Astrocyte (in vitro differentiated cells and primary cell): Measurements from ENCODE around the gene PAOX. TPM values are rescaled to one million over a fixed set of nuclear protein-coding genes. Genes with fewer than 3 reads are reported as not detected.
"Not testable (repeated sequence)": the region's sequence is repeated elsewhere in the genome, so short reads cannot be mapped to it uniquely, and the experiment has no call there.

Experiments used
- DNase-seq: peaks from one replicate; pipeline ENCODE4 v3.0.0-alpha.2; 2010; ENCODE audit warnings: low read depth
- FAIRE-seq: peaks from 2 replicates; lab custom pipeline; 2011; peaks lifted over from hg19 to GRCh38; lab: Jason Lieb, UNC
- H2AFZ ChIP-seq: 2 replicates; pipeline ENCODE4 v1.6.0; 2012; ENCODE audit warnings: low read depth, low read length, inconsistent platforms
- H3K27ac ChIP-seq: 2 replicates; pipeline ENCODE4 v1.5.1; 2011; ENCODE audit warnings: low read depth, low read length, inconsistent platforms
- H3K27me3 ChIP-seq: 2 replicates; pipeline ENCODE4 v1.6.0; 2011; ENCODE audit warnings: low read length, inconsistent platforms; ENCODE audit not compliant: insufficient read depth
- H3K36me3 ChIP-seq: 2 replicates; pipeline ENCODE4 v1.5.1; 2011; ENCODE audit warnings: low read length, inconsistent platforms; ENCODE audit not compliant: insufficient read depth
- H3K4me1 ChIP-seq: 2 replicates; pipeline ENCODE4 v1.5.1; 2011; ENCODE audit warnings: low read length, inconsistent platforms; ENCODE audit not compliant: insufficient read depth
- H3K4me2 ChIP-seq: 2 replicates; pipeline ENCODE4 v1.6.0; 2012; ENCODE audit warnings: low read length, inconsistent platforms
- H3K4me3 ChIP-seq: 2 replicates; pipeline ENCODE4 v1.5.1; 2011; ENCODE audit warnings: low read depth, mild to moderate bottlenecking, low read length, inconsistent platforms; ENCODE audit not compliant: insufficient read depth
- H3K79me2 ChIP-seq: 2 replicates; pipeline ENCODE4 v1.6.0; 2012; ENCODE audit warnings: mild to moderate bottlenecking, low read length, inconsistent platforms; ENCODE audit not compliant: insufficient read depth
- H3K9ac ChIP-seq: 2 replicates; pipeline ENCODE4 v1.6.0; 2012; ENCODE audit warnings: mild to moderate bottlenecking, low read length, inconsistent platforms
- H3K9me3 ChIP-seq: 2 replicates; pipeline ENCODE4 v1.5.1; 2012; ENCODE audit warnings: low read depth, mild to moderate bottlenecking, low read length, inconsistent platforms; ENCODE audit not compliant: insufficient read depth
- H4K20me1 ChIP-seq: 2 replicates; pipeline ENCODE4 v1.6.0; 2012; ENCODE audit warnings: low read length, inconsistent platforms; ENCODE audit not compliant: insufficient read depth
- H3K27ac Mint-ChIP-seq: one replicate; pipeline ENCODE4 v1.8.0; 2021; ENCODE audit warnings: mild to moderate bottlenecking, mixed read lengths; ENCODE audit not compliant: unreplicated experiment
- H3K27me3 Mint-ChIP-seq: one replicate; pipeline ENCODE4 v1.8.0; 2021; ENCODE audit warnings: low read depth, mixed read lengths; ENCODE audit not compliant: unreplicated experiment
- H3K36me3 Mint-ChIP-seq: one replicate; pipeline ENCODE4 v1.8.0; 2021; ENCODE audit warnings: low read depth, mixed read lengths; ENCODE audit not compliant: unreplicated experiment
- H3K4me1 Mint-ChIP-seq: one replicate; pipeline ENCODE4 v1.8.0; 2021; ENCODE audit warnings: low read depth, mixed read lengths; ENCODE audit not compliant: unreplicated experiment
- H3K4me3 Mint-ChIP-seq: one replicate; pipeline ENCODE4 v1.8.0; 2021; ENCODE audit warnings: mild to moderate bottlenecking, moderate library complexity, mixed read lengths; ENCODE audit not compliant: unreplicated experiment
- H3K9me3 Mint-ChIP-seq: one replicate; pipeline ENCODE4 v1.8.0; 2021; ENCODE audit warnings: mild to moderate bottlenecking, mixed read lengths; ENCODE audit not compliant: unreplicated experiment
- CTCF ChIP-seq: IDR thresholded peaks from 2 replicates; pipeline ENCODE4 v1.5.1; 2011; ENCODE audit warnings: low read depth, mild to moderate bottlenecking, inconsistent platforms, low read length, moderate library complexity; ENCODE audit not compliant: insufficient read depth
- EZH2 ChIP-seq: IDR thresholded peaks from 2 replicates; pipeline ENCODE4 v1.6.1; 2012; ENCODE audit warnings: mild to moderate bottlenecking, low read length, inconsistent platforms; ENCODE audit not compliant: insufficient read depth
- total RNA-seq: library from RNA; stranded (reverse); gene quantifications from 2 replicates; pipeline ENCODE4 v1.2.1, GENCODE V29; 2021

PAOX gene
- total RNA-seq, 1 donor from 2014 or later, result 7.9 TPM

GRCh38 chr10:133375357-133376115, 3.5 kb upstream of the PAOX start:
- peaks cover 5% of the 10 kb centered on the region for H4K20me1 ChIP-seq
- Mint-ChIP-seq H3K4me3 (no peak overlapping the region), H3K36me3 (peaks cover under 1% of the 10 kb centered on the region), H3K27ac (no peak overlapping the region), H3K4me1 (peaks cover 2% of the 10 kb centered on the region), H3K9me3 (peaks cover 2% of the 10 kb centered on the region), H3K27me3 (peaks cover 14% of the 10 kb centered on the region)
- H3K4me1 ChIP-seq, result peaks cover 7% of the 10 kb centered on the region
- H3K36me3 ChIP-seq, result no peaks in the 10 kb centered on the region
- H3K9me3 ChIP-seq, result no peaks in the 10 kb centered on the region
- H3K9ac ChIP-seq, result no peak overlapping the region
- H2AFZ ChIP-seq, result no peak overlapping the region
- no peak overlapping the region for H3K4me2 ChIP-seq
- DNase-seq (no peak), FAIRE-seq (no peak)
- peaks cover 9% of the 10 kb centered on the region for H3K79me2 ChIP-seq
- H3K27me3 ChIP-seq, result no peaks in the 10 kb centered on the region
- TF ChIP-seq CTCF, result no peak
- no peak overlapping the region for H3K27ac ChIP-seq
- H3K4me3 ChIP-seq, result no peak overlapping the region

- not testable (repeated sequence) for H3K4me3 ChIP-seq, H3K27ac ChIP-seq, H3K9ac ChIP-seq, H3K4me3 Mint-ChIP-seq, FAIRE-seq, H3K9me3 ChIP-seq, H2AFZ ChIP-seq, H3K9me3 Mint-ChIP-seq, H3K27me3 ChIP-seq, H3K4me1 Mint-ChIP-seq, H4K20me1 ChIP-seq, H3K36me3 ChIP-seq, H3K27ac Mint-ChIP-seq, H3K79me2 ChIP-seq, H3K4me2 ChIP-seq, H3K4me1 ChIP-seq, DNase-seq, H3K36me3 Mint-ChIP-seq
- H3K27me3 Mint-ChIP-seq, result peaks cover 14% of the 10 kb centered on the region
Observed at GRCh38 chr10:133376183-133376582, 2.9 kb upstream of the PAOX start.

GRCh38 chr10:133377025-133377817, 1.8 kb upstream of the PAOX start:
- no peaks in the 10 kb centered on the region for H3K36me3 ChIP-seq
- Mint-ChIP-seq H3K27me3 (peaks cover 14% of the 10 kb centered on the region), H3K9me3 (peaks cover 2% of the 10 kb centered on the region), H3K36me3 (no peaks in the 10 kb centered on the region), H3K4me3 (peak overlapping the region; percentile 54), H3K4me1 (peaks cover 2% of the 10 kb centered on the region), H3K27ac (no peak overlapping the region)
- H3K4me1 ChIP-seq, result peaks cover 7% of the 10 kb centered on the region
- no peaks in the 10 kb centered on the region for H3K27me3 ChIP-seq
- no peak overlapping the region for H3K4me3 ChIP-seq
- no peak overlapping the region for H3K27ac ChIP-seq
- DNase-seq, result no peak
- no peak overlapping the region for H3K9ac ChIP-seq
- FAIRE-seq, result no peak
- no peak overlapping the region for H2AFZ ChIP-seq
- no peaks in the 10 kb centered on the region for H3K9me3 ChIP-seq
- TF ChIP-seq CTCF, result no peak
- no peak for TF ChIP-seq EZH2
- H3K79me2 ChIP-seq, result peaks cover 2% of the 10 kb centered on the region
- peaks cover 1% of the 10 kb centered on the region for H4K20me1 ChIP-seq
- peak overlapping the region; percentile 99 for H3K4me2 ChIP-seq
